Measurements from ENCODE around the gene IFRD2. TPM values are rescaled to one million over a fixed set of nuclear protein-coding genes. Genes with fewer than 3 reads are reported as not detected.

IFRD2 gene
- total and polyA plus RNA-seq, 2 of the 8 experiments (the other 6 are each of a cell fraction or from before 2014, with no cell fraction given): 76.7 to 88.8 TPM

- POLR2A ChIA-PET (ENCODE audit: partially characterized antibody): interaction anchor here (0.6 to 4.3 kb wide), 20 partner anchors 11 to 134 kb away, joined by 3 to 35 read pairs (median 4); partner anchors contain the start of genes GNAI2, HYAL2, IFRD2 and SEMA3B
- TF ChIP-seq TAF7 (optimal IDR thresholded peaks at IDR 0.05; ENCODE audit: borderline replicate concordance, low read depth, low read length) (peak; percentile 39), TCF12 (IDR thresholded peaks at IDR 0.05; ENCODE audit: low read depth, low read length) (no peak), CHD1 (IDR thresholded peaks at IDR 0.05; ENCODE audit: low read depth, low read length) (no peak), ASH2L (IDR thresholded peaks at IDR 0.05; ENCODE audit: low read length) (peak; percentile 38), RAD21 (IDR thresholded peaks at IDR 0.05 in 1 of 2, conservative IDR thresholded peaks at IDR 0.05 in 1 of 2; ENCODE audit: low read depth in 2 of 2, low read length in 2 of 2) (peak; percentile 79 to 90), CBX5 (IDR thresholded peaks at IDR 0.05; ENCODE audit: low read depth, low read length) (no peak), SUZ12 (IDR thresholded peaks at IDR 0.05; ENCODE audit: low read length) (no peak), BCL11A (IDR thresholded peaks at IDR 0.05; ENCODE audit: low read depth in 2 of 2, low read length in 2 of 2) (no peak), YY1 (IDR thresholded peaks at IDR 0.05; ENCODE audit: low read depth, low read length) (peak; percentile 35; the same call in 1 of the 2 replicates), EZH2 (IDR thresholded peaks at IDR 0.05; ENCODE audit: low read depth, low read length, severe bottlenecking) (no peak)
Observed at GRCh38 chr3:50260027-50260941, 31.9 kb downstream of the IFRD2 start.

More at GRCh38 chr3:50260027-50260941, 31.9 kb downstream of the IFRD2 start:
- H3K4ac ChIP-seq (replicated peaks; ENCODE audit: insufficient read length, low read depth, low read length): peak overlapping the region; percentile 79
- H3K79me1 ChIP-seq (ENCODE audit: low read depth, low read length): no peaks in the 10 kb centered on the region
- H4K20me1 ChIP-seq (replicated peaks in 1 of 2; ENCODE audit: control insufficient read depth in 1 of 2, insufficient read depth in 2 of 2, low read length in 2 of 2): peaks cover 2 to 7% of the 10 kb centered on the region in 2 experiments
- no peak overlapping the region for H3K23ac ChIP-seq (ENCODE audit: insufficient read length)
- H2AFZ ChIP-seq (ENCODE audit: low read length): no peak overlapping the region
- no peak overlapping the region for H3K14ac ChIP-seq (ENCODE audit: insufficient read length)
- H3K9me3 ChIP-seq (ENCODE audit: insufficient read depth in 2 of 2, low read depth in 1 of 2, low read length in 1 of 2): no peaks in the 10 kb centered on the region
- peak overlapping the region; percentile 92; the same call in 1 of the 2 replicates for H2BK15ac ChIP-seq (ENCODE audit: low read length)
- no peak overlapping the region for H2AK5ac ChIP-seq (ENCODE audit: low read depth, low read length)
- H4K5ac ChIP-seq (ENCODE audit: insufficient read length, low read depth, low read length): peak overlapping the region; percentile 81
- no peak overlapping the region for H2BK120ac ChIP-seq (replicated peaks; ENCODE audit: low read depth, low read length)
- no peak for FAIRE-seq
- no peak overlapping the region for H2BK20ac ChIP-seq (ENCODE audit: low read length)
- CTCF ChIA-PET (ENCODE audit: partially characterized antibody): interaction anchor here (0.9 to 53.5 kb wide), 11 partner anchors 9 to 94 kb away, joined by 3 to 2149 read pairs (median 13); partner anchors contain the start of genes GNAI2, GNAT1, HYAL2 and IFRD2
- H4K91ac ChIP-seq (replicated peaks; ENCODE audit: insufficient read length, low read length): peak overlapping the region; percentile 83
- H3K27ac ChIP-seq (ENCODE audit: low read depth, low read length): peak overlapping the region; percentile 89
- H3K4me3 ChIP-seq (ENCODE audit: extremely low read depth in 1 of 4, insufficient read depth in 2 of 4, low read depth in 3 of 4, low read length in 4 of 4): peak overlapping the region; percentile 11 to 60 (median 34)
- peak overlapping the region; percentile 27 for H2BK5ac ChIP-seq (ENCODE audit: low read depth, low read length)
- H2BK12ac ChIP-seq (ENCODE audit: low read depth, low read length): peak overlapping the region; percentile 78; the same call in 1 of the 2 replicates
- DNase-seq (ENCODE audit: low read depth in 1 of 2, low spot score in 2 of 2): peak in 1 of 2 experiments; percentile 97
- H3K4me2 ChIP-seq (ENCODE audit: insufficient read depth in 1 of 2, low read depth in 2 of 2, low read length in 2 of 2): peak overlapping the region; percentile 40 to 73; a peak in 3 of 4 replicates
- H3K56ac ChIP-seq (replicated peaks; ENCODE audit: insufficient read length, low read depth, low read length): peak overlapping the region; percentile 23
- H3K79me2 ChIP-seq (ENCODE audit: control insufficient read depth in 1 of 2, insufficient read depth in 2 of 2, low read length in 2 of 2): no peaks in the 10 kb centered on the region
- H4K8ac ChIP-seq (ENCODE audit: extremely low read depth, insufficient read depth, low read length): peak overlapping the region; percentile 83
- peaks cover 13 to 24% (median 17%) of the 10 kb centered on the region in 4 experiments; a peak in 7 of 8 replicates for H3K36me3 ChIP-seq (ENCODE audit: control insufficient read depth in 2 of 4, insufficient read depth in 4 of 4, low read length in 3 of 4)
- peaks cover 2% of the 10 kb centered on the region; the same call in 1 of the 2 replicates for H3K23me2 ChIP-seq (ENCODE audit: low read depth, low read length)
- H3K27me3 ChIP-seq (replicated peaks in 1 of 4; ENCODE audit: control insufficient read depth in 3 of 4, extremely low read depth in 1 of 4, insufficient read depth in 3 of 4, low read length in 3 of 4): no peaks in the 10 kb centered on the region
- WGBS, 2 experiments (ENCODE audit: extremely low coverage in 1 of 2, insufficient coverage in 1 of 2, insufficient read length in 1 of 2, insufficient replicate concordance in 2 of 2, low coverage in 1 of 2, low lambda C conversion rate in 2 of 2, missing lambda C conversion rate in 1 of 2): 5% methylated on average over 53 of the region's 70 CpGs; no CpG with 5 or more reads in 1 of the 2 experiments
- peaks cover 0 to 27% (median 22%) of the 10 kb centered on the region in 4 experiments; a peak in 6 of 7 replicates for H3K4me1 ChIP-seq (replicated peaks in 1 of 4; ENCODE audit: control insufficient read depth in 3 of 4, insufficient read depth in 4 of 4, low read length in 3 of 4)
- peak overlapping the region; percentile 41 to 79 (median 62) for H3K9ac ChIP-seq (replicated peaks in 1 of 4; ENCODE audit: extremely low read depth in 1 of 4, low read depth in 3 of 4, low read length in 3 of 4)
- peak overlapping the region; percentile 86 for H3K18ac ChIP-seq (ENCODE audit: extremely low read depth, low read length)

Data from H1 (cell line).